Prostate gland (tissue), 2 donors: ENCODE measurements around the gene CD320.

Experiments used
- CTCF ChIP-seq, 4 experiments: fragments of 200-600 bp in 2 of 4; fragments of 450-650 bp in 2 of 4; sonication (generic) in 2 of 4; IDR thresholded peaks; 1 replicate in 3 of 4; 2 replicates in 1 of 4; pipeline ENCODE4 v1.5.1; 2016 to 2019; ENCODE audit warnings: antibody characterized with exemption in 4 of 4, mild to moderate bottlenecking in 2 of 4, moderate library complexity in 2 of 4
- POLR2A ChIP-seq: fragments of 450-650 bp; IDR thresholded peaks from one replicate; pipeline ENCODE4 v1.6.1; 2016; ENCODE audit warnings: antibody characterized with exemption, mild to moderate bottlenecking

DNA sequence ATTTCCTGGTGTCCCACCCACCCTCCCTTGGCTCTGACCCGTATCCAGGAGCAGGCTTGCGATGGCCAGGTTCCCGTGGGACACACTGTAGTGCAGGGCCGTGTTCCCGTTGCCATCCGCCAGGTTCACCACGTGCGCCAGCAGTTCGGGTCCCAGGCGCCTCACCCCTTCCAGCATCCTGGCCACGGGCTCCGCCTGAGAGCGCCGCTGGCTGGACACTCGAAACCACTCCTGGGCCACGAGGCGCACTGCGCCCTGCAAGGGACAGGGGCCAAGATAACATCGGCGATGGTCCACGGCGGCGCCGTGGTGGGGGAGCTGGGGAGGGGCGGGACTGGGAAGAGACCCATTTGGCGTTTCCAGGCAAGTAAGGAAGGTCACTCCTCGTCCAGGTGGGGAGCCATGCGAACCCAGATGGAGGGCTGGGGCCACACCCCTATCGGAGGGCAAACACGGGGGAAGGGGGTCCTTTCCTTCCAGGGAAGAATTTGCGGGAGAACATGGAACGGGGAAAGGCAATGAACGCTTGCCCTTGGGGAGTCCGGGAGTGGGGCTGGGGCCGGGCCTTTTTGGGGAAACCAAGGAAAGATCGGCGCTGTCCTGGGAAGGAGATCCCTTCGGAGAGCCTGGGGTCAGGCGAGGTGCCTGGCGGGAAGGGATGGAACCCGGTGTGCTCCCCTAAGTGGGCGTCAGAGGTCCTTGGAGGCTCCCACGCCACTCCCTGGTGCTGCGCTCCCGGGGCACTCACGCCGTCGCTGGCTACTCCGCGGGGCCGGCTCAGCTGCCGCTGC is 25.0 kb upstream of the CD320 start:
- TF ChIP-seq POLR2A (no peak), CTCF (IDR thresholded peaks at IDR 0.05) (no peak)
